ENCODE results near the gene PLXNA4.

Gene PLXNA4

GRCh38 chr7:132349075-132349474 lies 227.2 kb downstream of the PLXNA4 start:
- no peaks in the 10 kb centered on the region for H3K9me3 ChIP-seq (ENCODE audit: control insufficient read depth, insufficient read depth, low read depth, low read length)
- H3K27ac ChIP-seq (ENCODE audit: extremely low read depth, low read depth, low read length): no peak overlapping the region
- TF ChIP-seq ZNF843 (tag by site-specific recombination; IDR thresholded peaks at IDR 0.05): no peak
- no peak for TF ChIP-seq ZNF610 (tag by site-specific recombination; IDR thresholded peaks at IDR 0.05; ENCODE audit: borderline replicate concordance)
- no peak for TF ChIP-seq ATF2 (tag by site-specific recombination; IDR thresholded peaks at IDR 0.05; ENCODE audit: low read depth)
- no peak for TF ChIP-seq GLIS2 (tag by site-specific recombination; IDR thresholded peaks at IDR 0.05)
- no peaks in the 10 kb centered on the region for H3K36me3 ChIP-seq (ENCODE audit: control insufficient read depth in 2 of 2, insufficient read depth in 1 of 2, low read length in 2 of 2)
- no peak overlapping the region for H3K4me3 ChIP-seq (ENCODE audit: low read depth, low read length)
- POLR2A ChIA-PET: no interaction called here
- no peaks in the 10 kb centered on the region for H3K4me1 ChIP-seq (ENCODE audit: control insufficient read depth, insufficient read depth, low read length)
- CTCF ChIA-PET: interaction anchor here (0.5 to 0.6 kb wide), 2 partner anchors 497 to 1783 kb away, joined by 3 read pairs; no protein-coding TSS in a partner anchor

DNA sequence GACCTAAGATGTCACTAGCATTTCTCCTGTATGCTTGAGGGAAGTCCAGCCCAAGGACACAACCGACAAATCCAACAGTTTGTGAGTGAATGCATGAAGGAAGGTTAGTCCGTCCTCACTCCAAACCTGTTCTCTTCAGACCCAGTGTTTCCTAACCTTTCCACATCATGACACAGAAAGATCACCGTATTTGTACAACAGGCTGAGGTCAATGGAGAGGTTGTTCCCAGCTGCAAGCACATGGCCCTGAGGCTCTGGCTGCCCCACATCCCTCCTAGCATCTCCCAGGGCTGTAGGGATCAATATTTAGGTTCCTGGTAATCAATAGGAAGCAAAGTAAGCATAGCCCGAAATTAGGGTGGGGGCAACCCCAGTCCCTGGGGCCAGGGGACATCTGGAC lies 227.9 kb downstream of the PLXNA4 start:
- Histone ChIP-seq H3K36me3 (ENCODE audit: control insufficient read depth in 2 of 2, insufficient read depth in 1 of 2, low read length in 2 of 2) (no peaks in the 10 kb centered on the region), H3K27ac (ENCODE audit: extremely low read depth, low read depth, low read length) (no peak overlapping the region), H3K9me3 (ENCODE audit: control insufficient read depth, insufficient read depth, low read depth, low read length) (no peaks in the 10 kb centered on the region), H3K4me3 (ENCODE audit: low read depth, low read length) (no peak overlapping the region), H3K4me1 (ENCODE audit: control insufficient read depth, insufficient read depth, low read length) (no peaks in the 10 kb centered on the region)
- CTCF ChIA-PET: interaction anchor here (0.6 kb wide), 1 partner anchor 1784 kb away, joined by 3 read pairs; no protein-coding TSS in a partner anchor
- TF ChIP-seq MZF1 (tag by site-specific recombination; IDR thresholded peaks at IDR 0.05; ENCODE audit: borderline replicate concordance): no peak
- TF ChIP-seq, protein P1, sequence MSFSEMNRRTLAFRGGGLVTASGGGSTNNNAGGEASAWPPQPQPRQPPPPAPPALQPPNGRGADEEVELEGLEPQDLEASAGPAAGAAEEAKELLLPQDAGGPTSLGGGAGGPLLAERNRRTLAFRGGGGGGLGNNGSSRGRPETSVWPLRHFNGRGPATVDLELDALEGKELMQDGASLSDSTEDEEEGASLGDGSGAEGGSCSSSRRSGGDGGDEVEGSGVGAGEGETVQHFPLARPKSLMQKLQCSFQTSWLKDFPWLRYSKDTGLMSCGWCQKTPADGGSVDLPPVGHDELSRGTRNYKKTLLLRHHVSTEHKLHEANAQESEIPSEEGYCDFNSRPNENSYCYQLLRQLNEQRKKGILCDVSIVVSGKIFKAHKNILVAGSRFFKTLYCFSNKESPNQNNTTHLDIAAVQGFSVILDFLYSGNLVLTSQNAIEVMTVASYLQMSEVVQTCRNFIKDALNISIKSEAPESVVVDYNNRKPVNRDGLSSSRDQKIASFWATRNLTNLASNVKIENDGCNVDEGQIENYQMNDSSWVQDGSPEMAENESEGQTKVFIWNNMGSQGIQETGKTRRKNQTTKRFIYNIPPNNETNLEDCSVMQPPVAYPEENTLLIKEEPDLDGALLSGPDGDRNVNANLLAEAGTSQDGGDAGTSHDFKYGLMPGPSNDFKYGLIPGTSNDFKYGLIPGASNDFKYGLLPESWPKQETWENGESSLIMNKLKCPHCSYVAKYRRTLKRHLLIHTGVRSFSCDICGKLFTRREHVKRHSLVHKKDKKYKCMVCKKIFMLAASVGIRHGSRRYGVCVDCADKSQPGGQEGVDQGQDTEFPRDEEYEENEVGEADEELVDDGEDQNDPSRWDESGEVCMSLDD (tag by site-specific recombination; IDR thresholded peaks at IDR 0.05): no peak
- POLR2A ChIA-PET: no interaction called here

GRCh38 chr7:132347858-132348257 lies 228.4 kb downstream of the PLXNA4 start:
- ChIA-PET CTCF (no interaction called here), POLR2A (no interaction called here)
- no peak for TF ChIP-seq ZNF121 (tag by site-specific recombination; IDR thresholded peaks at IDR 0.05)
- TF ChIP-seq ZNF768 (tag by site-specific recombination; IDR thresholded peaks at IDR 0.05): no peak
- TF ChIP-seq SALL2 (tag by site-specific recombination; IDR thresholded peaks at IDR 0.05; ENCODE audit: borderline replicate concordance): no peak
- TF ChIP-seq ZBTB21 (tag by site-specific recombination; IDR thresholded peaks at IDR 0.05): no peak
- TF ChIP-seq ZNF16 (tag by site-specific recombination; IDR thresholded peaks at IDR 0.05; ENCODE audit: low read depth): no peak
- no peak for TF ChIP-seq PRDM6 (tag by site-specific recombination; IDR thresholded peaks at IDR 0.05)
- 0 out of 2 replicates have a peak, but pooled peaks have one; percentile 17 for TF ChIP-seq PRDM1 (tag by site-specific recombination; IDR thresholded peaks at IDR 0.05)
- TF ChIP-seq ZNF138 (tag by site-specific recombination; IDR thresholded peaks at IDR 0.05; ENCODE audit: borderline replicate concordance): no peak

More at GRCh38 chr7:132347858-132348257, 228.4 kb downstream of the PLXNA4 start:
- no peaks in the 10 kb centered on the region for H3K36me3 ChIP-seq (ENCODE audit: control insufficient read depth in 2 of 2, insufficient read depth in 1 of 2, low read length in 2 of 2)
- H3K27ac ChIP-seq (ENCODE audit: extremely low read depth, low read depth, low read length): no peak overlapping the region
- no peaks in the 10 kb centered on the region for H3K4me1 ChIP-seq (ENCODE audit: control insufficient read depth, insufficient read depth, low read length)
- H3K9me3 ChIP-seq (ENCODE audit: control insufficient read depth, insufficient read depth, low read depth, low read length): no peaks in the 10 kb centered on the region
- H3K4me3 ChIP-seq (ENCODE audit: low read depth, low read length): no peak overlapping the region

Measured in HEK293 (cell line).